ENCODE measurements around the gene BHLHE23. TPM values are rescaled to one million over a fixed set of nuclear protein-coding genes. Genes with fewer than 3 reads are reported as not detected.

The BHLHE23 gene
- total RNA-seq, 1 experiment from 2014 or later: not detected

- H3K4me3 ChIP-seq: no peak overlapping the region
- H3K27ac ChIP-seq: no peak overlapping the region
- ChIA-PET POLR2A (ENCODE audit: unreplicated experiment) (no interaction called here), CTCF (no interaction called here)
- H4K20me1 ChIP-seq (ENCODE audit: insufficient read depth): no peaks in the 10 kb centered on the region
- no peaks in the 10 kb centered on the region for H3K79me2 ChIP-seq (ENCODE audit: low read depth)
- BruUV-seq (replicated peaks): no TSS peak
- no peaks in the 10 kb centered on the region for H3K36me3 ChIP-seq (ENCODE audit: low read depth)
- no peaks in the 10 kb centered on the region for H3K4me1 ChIP-seq (replicated peaks; ENCODE audit: insufficient read depth)
- no peaks in the 10 kb centered on the region for H3K9me3 ChIP-seq (ENCODE audit: insufficient read depth, low read depth)
- no peaks in the 10 kb centered on the region for H3K9me2 ChIP-seq (ENCODE audit: insufficient read depth)
- no peak overlapping the region for H2AFZ ChIP-seq
- no peak overlapping the region for H3K4me2 ChIP-seq
- intact Hi-C loops (cut with micrococcal nuclease; ENCODE audit: unreplicated experiment): no loop called here
- TF ChIP-seq CTCF (conservative IDR thresholded peaks at IDR 0.05) (no peak), EZH2 (IDR thresholded peaks at IDR 0.05; ENCODE audit: low read depth) (no peak)
- H3F3A ChIP-seq (ENCODE audit: insufficient read depth, low read depth): no peaks in the 10 kb centered on the region
- no peak for DNase-seq
- peaks cover 86% of the 10 kb centered on the region for H3K27me3 ChIP-seq (ENCODE audit: insufficient read depth, low read depth)
Measured at GRCh38 chr20:62991196-62991807, 15.5 kb downstream of the BHLHE23 start.

- Histone ChIP-seq H3K79me2 (ENCODE audit: low read depth) (no peaks in the 10 kb centered on the region), H3K4me2 (no peak overlapping the region), H3K4me3 (no peak overlapping the region), H3K9me3 (ENCODE audit: insufficient read depth, low read depth) (no peaks in the 10 kb centered on the region), H3K4me1 (replicated peaks; ENCODE audit: insufficient read depth) (no peaks in the 10 kb centered on the region), H3K9me2 (ENCODE audit: insufficient read depth) (no peaks in the 10 kb centered on the region), H3K27ac (no peak overlapping the region), H3K27me3 (ENCODE audit: insufficient read depth, low read depth) (peaks cover 84% of the 10 kb centered on the region), H3K36me3 (ENCODE audit: low read depth) (no peaks in the 10 kb centered on the region), H3F3A (ENCODE audit: insufficient read depth, low read depth) (no peaks in the 10 kb centered on the region), H2AFZ (no peak overlapping the region), H4K20me1 (ENCODE audit: insufficient read depth) (no peaks in the 10 kb centered on the region)
- POLR2A ChIA-PET (ENCODE audit: unreplicated experiment): no interaction called here
- intact Hi-C loops (cut with micrococcal nuclease; ENCODE audit: unreplicated experiment): no loop called here
- CTCF ChIA-PET: no interaction called here
- TF ChIP-seq EZH2 (IDR thresholded peaks at IDR 0.05; ENCODE audit: low read depth): no peak
- TF ChIP-seq CTCF (conservative IDR thresholded peaks at IDR 0.05): no peak
- BruUV-seq (replicated peaks): no TSS peak
- DNase-seq: no peak
Measured at GRCh38 chr20:62990306-62990825, 16.4 kb downstream of the BHLHE23 start.

- H3K9me3 ChIP-seq (ENCODE audit: insufficient read depth, low read depth): no peaks in the 10 kb centered on the region
- H3K79me2 ChIP-seq (ENCODE audit: low read depth): no peaks in the 10 kb centered on the region
- DNase-seq: no peak
- intact Hi-C loops (cut with micrococcal nuclease; ENCODE audit: unreplicated experiment): no loop called here
- H4K20me1 ChIP-seq (ENCODE audit: insufficient read depth): no peaks in the 10 kb centered on the region
- no peaks in the 10 kb centered on the region for H3K9me2 ChIP-seq (ENCODE audit: insufficient read depth)
- no peak overlapping the region for H2AFZ ChIP-seq
- ChIA-PET POLR2A (ENCODE audit: unreplicated experiment) (no interaction called here), CTCF (interaction anchor here (0.6 kb wide), 1 partner anchor 1001 kb away, joined by 3 read pairs; no protein-coding TSS in a partner anchor)
- no peaks in the 10 kb centered on the region for H3F3A ChIP-seq (ENCODE audit: insufficient read depth, low read depth)
- TF ChIP-seq CTCF (conservative IDR thresholded peaks at IDR 0.05): no peak
- no peaks in the 10 kb centered on the region for H3K4me1 ChIP-seq (replicated peaks; ENCODE audit: insufficient read depth)
- no peaks in the 10 kb centered on the region for H3K36me3 ChIP-seq (ENCODE audit: low read depth)
- no peak overlapping the region; the same call in 1 of the 2 replicates for H3K4me3 ChIP-seq
- no TSS peak for BruUV-seq (replicated peaks)
- H3K4me2 ChIP-seq: peak overlapping the region; percentile 41
- H3K27me3 ChIP-seq (ENCODE audit: insufficient read depth, low read depth): peaks cover 84% of the 10 kb centered on the region
- H3K27ac ChIP-seq: no peak overlapping the region
Measured at GRCh38 chr20:62989201-62989601, 17.6 kb downstream of the BHLHE23 start.

Measured in PC-9 (cell line).